Karpas-422 (cell line): ENCODE results near the gene BAG2. TPM values are rescaled to one million over a fixed set of nuclear protein-coding genes. Genes with fewer than 3 reads are reported as not detected.

Source experiments
- DNase-seq: peaks from one replicate; pipeline ENCODE4 v3.0.0-alpha.2; 2015
- H2AFZ ChIP-seq: fragments of 200-600 bp; sonication (generic); 2 replicates; pipeline ENCODE4 v1.6.1; 2014; ENCODE audit warnings: antibody characterized with exemption, low read length, mixed read lengths
- H3K27ac ChIP-seq: fragments of 200-600 bp; sonication (generic); 2 replicates; pipeline ENCODE4 v1.5.1; 2014; ENCODE audit warnings: mild to moderate bottlenecking, low read length, moderate library complexity
- H3K27me3 ChIP-seq: fragments of 200-600 bp; sonication (generic); 2 replicates; pipeline ENCODE4 v1.6.1; 2014; ENCODE audit warnings: low read length, mixed read lengths
- H3K36me3 ChIP-seq: fragments of 200-600 bp; sonication (generic); 2 replicates; pipeline ENCODE4 v1.6.1; 2014; ENCODE audit warnings: low read length, mixed read lengths; ENCODE audit not compliant: insufficient read depth
- H3K4me1 ChIP-seq: fragments of 200-600 bp; sonication (generic); 2 replicates; pipeline ENCODE4 v1.6.1; 2014; ENCODE audit warnings: mild to moderate bottlenecking, low read length, mixed read lengths
- H3K4me2 ChIP-seq: fragments of 200-600 bp; sonication (generic); 2 replicates; pipeline ENCODE4 v1.6.1; 2014; ENCODE audit warnings: low read length, low read depth, mild to moderate bottlenecking; ENCODE audit not compliant: poor library complexity, severe bottlenecking
- H3K4me3 ChIP-seq: fragments of 200-600 bp; sonication (generic); 2 replicates; pipeline ENCODE4 v1.5.1; 2014; ENCODE audit warnings: mild to moderate bottlenecking, antibody characterized with exemption, low read length, mixed read lengths
- H3K79me2 ChIP-seq: fragments of 200-600 bp; sonication (generic); 2 replicates; pipeline ENCODE4 v1.6.1; 2014; ENCODE audit warnings: mild to moderate bottlenecking, low read length, mixed read lengths
- H3K9ac ChIP-seq: fragments of 200-600 bp; sonication (generic); 2 replicates; pipeline ENCODE4 v1.6.0; 2014; ENCODE audit warnings: low read length
- H3K9me2 ChIP-seq: fragments of 200-600 bp; sonication (generic), shearing (Covaris generic); replicated peaks from 2 replicates; pipeline ENCODE4 v1.6.0; 2014; ENCODE audit warnings: mild to moderate bottlenecking, low read length, moderate library complexity; ENCODE audit not compliant: insufficient read depth
- H3K9me3 ChIP-seq: fragments of 300-700, 200-600 bp; sonication (generic); 2 replicates; pipeline ENCODE4 v1.6.1; 2014; ENCODE audit warnings: low read length, mixed read lengths
- H4K20me1 ChIP-seq: fragments of 200-600 bp; sonication (generic); 2 replicates; pipeline ENCODE4 v1.6.1; 2014; ENCODE audit warnings: mild to moderate bottlenecking, antibody characterized with exemption, low read length, low read depth; ENCODE audit not compliant: insufficient read depth
- total RNA-seq: library from RNA; depleted of rRNA; stranded (reverse); fragments of >200 nt; shearing (Covaris generic); gene quantifications from 2 replicates; pipeline ENCODE4 v1.2.3, GENCODE V29; 2014; ENCODE audit warnings: low replicate concordance

Gene BAG2
- total RNA-seq, 1 experiment from 2014 or later: 19.5 TPM

DNA sequence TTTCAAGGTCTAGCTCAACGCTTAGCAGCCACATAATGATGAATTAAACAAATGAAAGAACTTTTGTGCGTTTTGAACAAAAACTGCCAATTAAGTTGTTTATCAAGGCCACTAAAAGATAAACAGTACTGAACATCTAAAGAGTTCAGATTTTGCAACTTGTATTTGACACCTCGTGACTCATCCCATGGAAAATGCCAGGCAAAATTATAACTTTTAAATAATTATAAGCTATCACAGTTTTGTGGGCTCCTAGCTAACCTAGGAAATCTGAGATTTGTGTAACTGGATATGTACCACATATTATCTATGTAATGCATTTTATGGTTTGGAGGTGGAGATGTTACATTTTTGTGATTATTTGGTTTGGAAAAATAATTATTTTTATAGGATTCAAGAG is 9.6 kb upstream of the BAG2 start:
- Histone ChIP-seq H3K9me2 (no peaks in the 10 kb centered on the region), H3K36me3 (peaks cover 27% of the 10 kb centered on the region)

DNA sequence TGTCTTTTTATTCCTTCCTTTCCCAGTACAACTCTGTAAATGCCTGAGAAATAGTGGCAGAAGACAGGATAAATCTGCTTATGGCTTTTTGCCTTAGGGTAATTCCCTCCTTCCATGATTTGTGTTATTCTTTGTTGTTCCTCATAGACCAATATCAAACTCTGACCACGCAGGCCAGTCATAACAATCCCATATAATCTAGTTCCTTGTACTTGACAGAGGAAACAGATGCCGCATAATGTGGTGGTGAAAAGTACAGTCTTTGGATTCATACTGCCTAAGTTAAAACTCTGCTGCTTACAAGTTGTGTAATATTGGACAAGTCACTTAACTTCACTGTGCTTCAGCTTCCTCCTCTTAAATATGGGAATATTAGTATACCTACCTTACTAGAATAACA is 8.2 kb upstream of the BAG2 start:
- Histone ChIP-seq H3K4me1 (peaks cover 3% of the 10 kb centered on the region; the same call in 1 of the 2 replicates), H3K4me2 (no peak overlapping the region), H3K27me3 (no peaks in the 10 kb centered on the region), H3K4me3 (no peak overlapping the region), H3K36me3 (peaks cover 35% of the 10 kb centered on the region), H2AFZ (no peak overlapping the region), H3K9me3 (peaks cover 3% of the 10 kb centered on the region; the same call in 1 of the 2 replicates), H3K9ac (no peak overlapping the region), H3K9me2 (no peaks in the 10 kb centered on the region), H3K27ac (no peak overlapping the region), H4K20me1 (no peaks in the 10 kb centered on the region), H3K79me2 (peaks cover 7% of the 10 kb centered on the region; the same call in 1 of the 2 replicates)
- DNase-seq: no peak

More for the DNA sequence above, 9.6 kb upstream of the BAG2 start:
- DNase-seq: no peak
- H4K20me1 ChIP-seq: no peaks in the 10 kb centered on the region
- H3K27ac ChIP-seq: no peak overlapping the region
- H3K4me3 ChIP-seq: no peak overlapping the region
- H3K27me3 ChIP-seq: no peaks in the 10 kb centered on the region
- H3K4me2 ChIP-seq: no peak overlapping the region
- H3K79me2 ChIP-seq: 0 out of 2 replicates have a peak, but pooled peaks cover 2% of the 10 kb centered on the region
- H2AFZ ChIP-seq: no peak overlapping the region
- H3K9me3 ChIP-seq: peaks cover 3% of the 10 kb centered on the region; the same call in 1 of the 2 replicates
- H3K9ac ChIP-seq: no peak overlapping the region
- no peaks in the 10 kb centered on the region for H3K4me1 ChIP-seq

DNA sequence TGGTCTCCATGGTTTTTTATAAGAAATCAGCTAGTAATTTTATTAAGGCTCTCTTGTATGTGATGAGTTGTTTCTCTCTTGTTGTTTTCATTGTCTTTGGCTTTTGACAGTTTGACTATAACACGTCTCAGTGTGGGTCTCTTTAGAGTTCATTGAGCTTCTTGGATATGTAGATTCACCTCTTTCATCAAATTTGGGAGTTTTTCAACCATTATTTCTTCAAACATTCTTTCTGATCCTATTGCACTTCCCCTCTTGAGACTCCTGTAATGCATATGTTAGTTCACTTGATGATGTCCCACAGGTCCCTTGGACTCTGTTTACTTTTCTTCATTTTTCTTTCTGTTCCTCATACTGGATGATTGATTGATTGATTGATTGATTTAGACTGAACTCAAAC is 7.0 kb upstream of the BAG2 start:
- Histone ChIP-seq H3K27ac (no peak overlapping the region), H4K20me1 (no peaks in the 10 kb centered on the region), H3K4me3 (no peak overlapping the region), H3K9ac (no peak overlapping the region), H3K4me1 (peaks cover 3% of the 10 kb centered on the region; the same call in 1 of the 2 replicates), H2AFZ (no peak overlapping the region), H3K9me2 (no peaks in the 10 kb centered on the region), H3K9me3 (peaks cover 3% of the 10 kb centered on the region; the same call in 1 of the 2 replicates), H3K79me2 (peaks cover 7% of the 10 kb centered on the region; the same call in 1 of the 2 replicates), H3K27me3 (no peaks in the 10 kb centered on the region), H3K4me2 (no peak overlapping the region), H3K36me3 (peaks cover 35% of the 10 kb centered on the region)
- DNase-seq: no peak

DNA sequence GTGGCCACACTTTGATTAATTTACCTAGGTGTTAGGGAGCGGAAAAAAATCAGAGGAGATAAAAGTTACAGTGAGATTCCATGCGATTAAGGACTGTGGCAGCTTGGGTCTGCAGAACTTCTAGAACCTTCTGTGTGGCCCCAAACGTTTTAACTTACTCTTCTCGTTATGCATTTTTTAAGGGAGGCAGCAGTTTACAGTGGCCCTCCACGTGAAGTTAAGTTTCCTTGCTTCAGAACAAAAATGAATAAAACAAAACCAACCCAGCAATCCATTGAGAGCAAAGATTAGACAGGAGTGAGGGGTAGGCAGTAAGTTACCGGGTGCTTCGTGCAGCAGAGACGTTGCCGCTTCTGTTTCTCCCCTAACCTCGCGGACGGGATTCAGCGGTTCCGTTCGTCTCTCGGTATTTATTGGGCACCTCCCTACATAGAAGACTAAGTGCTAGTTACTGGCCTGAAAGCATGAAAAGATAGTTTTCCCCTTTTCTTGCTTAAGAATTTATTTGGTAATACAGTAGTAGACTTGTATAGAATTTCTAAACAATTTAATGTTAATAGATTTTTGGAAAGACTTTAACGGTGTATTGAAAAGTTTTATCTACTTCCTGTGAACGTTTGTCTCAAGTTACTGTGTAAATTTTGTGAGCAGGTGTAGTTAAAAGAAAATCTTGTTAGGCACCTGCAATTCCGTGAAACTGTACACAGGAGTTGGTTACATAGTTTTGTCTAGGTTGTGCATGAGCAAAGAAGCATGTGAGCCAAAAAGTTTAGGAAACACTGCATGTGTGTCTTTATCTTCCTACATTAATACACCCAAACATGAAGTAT is 1.1 kb downstream of the BAG2 start:
- peak overlapping the region; percentile 95 for H3K9ac ChIP-seq

DNA sequence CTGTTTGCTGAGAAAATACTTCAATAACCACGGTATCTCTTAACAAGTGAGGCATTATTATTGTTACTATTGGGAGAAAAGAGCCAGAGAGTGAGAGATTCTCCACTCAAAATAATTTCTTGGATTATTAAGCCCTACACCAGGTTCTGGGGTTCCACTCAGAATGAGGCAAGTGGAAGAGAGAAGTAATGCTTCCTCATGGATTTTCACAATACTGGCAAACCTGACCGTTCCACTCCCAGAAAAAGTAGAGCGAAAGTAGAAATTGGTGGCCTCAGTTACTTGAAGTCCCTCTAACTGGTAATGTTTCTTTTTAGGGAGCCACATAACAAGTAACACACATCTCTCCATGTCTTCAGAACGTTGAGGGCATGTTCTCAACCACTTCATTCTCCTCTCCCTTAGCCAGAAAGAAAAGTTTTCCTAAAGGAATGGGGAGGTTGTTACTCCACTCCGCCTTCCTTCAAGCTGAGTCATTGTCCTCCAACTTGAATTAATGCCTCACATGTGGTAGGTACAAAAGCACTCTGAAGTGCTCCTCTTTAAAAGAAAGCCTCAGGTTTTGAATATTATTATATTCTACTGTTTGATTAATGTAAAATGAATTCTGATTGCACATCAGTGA is 1.9 kb downstream of the BAG2 start:
- peak; percentile 54 for DNase-seq
- Histone ChIP-seq H3K4me1 (peaks cover 38% of the 10 kb centered on the region), H4K20me1 (no peaks in the 10 kb centered on the region), H3K27ac (peak overlapping the region; percentile 74), H3K4me3 (peak overlapping the region; percentile 82), H3K79me2 (peaks cover 73% of the 10 kb centered on the region), H3K27me3 (no peaks in the 10 kb centered on the region), H3K4me2 (peak overlapping the region; percentile 92), H3K36me3 (peaks cover 7% of the 10 kb centered on the region; the same call in 1 of the 2 replicates), H3K9me2 (no peaks in the 10 kb centered on the region), H3K9ac (peak overlapping the region; percentile 95), H2AFZ (no peak overlapping the region), H3K9me3 (no peaks in the 10 kb centered on the region)

More for the DNA sequence above, 1.1 kb downstream of the BAG2 start:
- Histone ChIP-seq H3K4me3 (peak overlapping the region; percentile 82), H3K36me3 (peaks cover 13% of the 10 kb centered on the region; the same call in 1 of the 2 replicates), H3K27ac (peak overlapping the region; percentile 74), H2AFZ (no peak overlapping the region), H3K79me2 (peaks cover 68% of the 10 kb centered on the region), H3K4me1 (peaks cover 36% of the 10 kb centered on the region), H3K9me3 (no peaks in the 10 kb centered on the region), H4K20me1 (no peaks in the 10 kb centered on the region), H3K27me3 (no peaks in the 10 kb centered on the region), H3K4me2 (peak overlapping the region; percentile 92), H3K9me2 (no peaks in the 10 kb centered on the region)
- DNase-seq: peak; percentile 84

DNA sequence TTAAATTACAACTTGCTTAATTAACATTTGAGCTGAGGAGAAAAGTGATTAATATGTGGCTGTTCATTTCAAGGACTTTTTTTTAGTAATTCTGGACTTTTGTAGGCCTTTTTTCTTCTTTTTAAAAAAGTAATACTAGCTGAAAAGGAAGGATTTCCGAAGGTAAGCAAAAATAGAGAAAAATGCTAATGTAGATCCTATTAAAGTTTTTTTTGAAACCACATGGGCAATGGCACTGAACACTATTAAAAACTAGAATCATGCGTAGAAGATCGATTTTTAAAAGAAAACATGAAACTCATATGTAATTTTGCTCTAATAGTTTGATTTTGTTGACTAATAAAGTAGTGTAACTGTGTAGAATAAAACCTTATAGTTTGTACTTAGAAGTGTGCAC is 2.4 kb downstream of the BAG2 start:
- H3K36me3 ChIP-seq: peaks cover 9% of the 10 kb centered on the region; the same call in 1 of the 2 replicates
- no peak for DNase-seq
- H3K27me3 ChIP-seq: no peaks in the 10 kb centered on the region
- H3K4me3 ChIP-seq: peak overlapping the region; percentile 82
- no peaks in the 10 kb centered on the region for H3K9me2 ChIP-seq
- peak overlapping the region; percentile 92 for H3K4me2 ChIP-seq
- H3K4me1 ChIP-seq: peaks cover 38% of the 10 kb centered on the region
- peaks cover 78% of the 10 kb centered on the region for H3K79me2 ChIP-seq
- H3K9ac ChIP-seq: peak overlapping the region; percentile 95
- no peaks in the 10 kb centered on the region for H3K9me3 ChIP-seq
- no peak overlapping the region for H2AFZ ChIP-seq
- peak overlapping the region; percentile 74 for H3K27ac ChIP-seq
- no peaks in the 10 kb centered on the region for H4K20me1 ChIP-seq

DNA sequence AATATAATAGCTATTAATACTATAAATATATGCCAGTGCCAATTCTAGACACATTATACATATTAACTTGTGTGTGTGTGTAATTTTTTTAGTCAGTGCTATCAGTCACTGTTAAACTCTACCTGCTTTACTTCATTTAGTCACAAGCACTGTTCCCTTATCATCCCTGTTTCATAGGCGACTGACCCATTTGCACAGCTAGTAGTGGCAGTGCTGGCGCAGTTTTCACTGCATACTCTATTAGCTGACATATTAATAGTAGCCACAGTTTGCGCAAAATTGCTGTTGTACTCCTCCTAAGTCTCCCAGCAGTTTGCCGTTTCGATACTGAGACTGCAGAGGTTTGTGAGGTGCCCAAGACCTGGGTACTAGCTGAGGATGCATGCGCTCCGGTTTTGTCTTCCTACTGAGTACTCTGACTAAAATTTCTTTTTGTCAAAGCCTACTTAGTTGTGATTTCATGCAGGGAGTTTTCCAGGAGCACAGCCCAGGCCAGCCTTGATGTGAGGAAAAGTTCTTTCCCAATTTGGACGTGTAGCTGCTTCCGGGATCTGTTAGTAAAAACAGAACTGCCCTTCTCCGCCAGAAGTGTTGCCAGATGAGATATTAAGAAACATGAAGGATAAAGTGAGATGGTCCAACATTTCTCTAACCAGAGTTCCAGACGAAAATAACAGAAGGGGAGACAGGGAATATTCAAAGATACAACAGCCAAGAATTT is 5.6 kb downstream of the BAG2 start:
- Histone ChIP-seq H3K36me3 (peaks cover 18% of the 10 kb centered on the region; the same call in 1 of the 2 replicates), H3K9ac (no peak overlapping the region), H2AFZ (no peak overlapping the region), H4K20me1 (0 out of 2 replicates have a peak, but pooled peaks cover 3% of the 10 kb centered on the region), H3K4me1 (peaks cover 32% of the 10 kb centered on the region), H3K4me2 (no peak overlapping the region), H3K79me2 (peaks cover 96% of the 10 kb centered on the region), H3K27me3 (no peaks in the 10 kb centered on the region), H3K27ac (no peak overlapping the region), H3K9me2 (no peaks in the 10 kb centered on the region), H3K4me3 (no peak overlapping the region), H3K9me3 (no peaks in the 10 kb centered on the region)
- no peak for DNase-seq
